HepG2 (cell line): Measurements from ENCODE around the gene ENTREP3. TPM values are rescaled to one million over a fixed set of nuclear protein-coding genes. Genes with fewer than 3 reads are reported as not detected.

Source experiments
- IRF2 ChIP-seq: IDR thresholded peaks from 2 replicates; pipeline ENCODE4 v1.6.1; 2018; ENCODE audit warnings: missing genetic modification reagents, missing compliant biosample characterization
- ISL2 ChIP-seq: sonication (generic); formaldehyde crosslinking; IDR thresholded peaks from 2 replicates; pipeline ENCODE4 v1.5.0; 2020; ENCODE audit warnings: missing genetic modification reagents
- KLF9 ChIP-seq: IDR thresholded peaks from 2 replicates; pipeline ENCODE4 v1.6.1; 2016; ENCODE audit warnings: low read depth
- MAZ ChIP-seq, 2 experiments: sonication (generic) in 1 of 2; formaldehyde crosslinking in 1 of 2; IDR thresholded peaks; 2 replicates each; pipeline versions ENCODE4 v1.5.0 to v1.6.1; 2012 to 2020; ENCODE audit warnings: low read depth in 2 of 2, mild to moderate bottlenecking in 2 of 2, borderline replicate concordance in 1 of 2, improper control_type of control experiment in 1 of 2, low read length in 1 of 2, missing genetic modification reagents in 1 of 2, moderate library complexity in 1 of 2
- MLX ChIP-seq: IDR thresholded peaks from 2 replicates; pipeline ENCODE4 v1.6.1; 2016
- MXD4 ChIP-seq: IDR thresholded peaks from 2 replicates; pipeline ENCODE4 v1.6.1; 2016; ENCODE audit warnings: mild to moderate bottlenecking, missing biosample characterization, missing genetic modification reagents
- SNRNP70 ChIP-seq: fragments of 200-400 bp; formaldehyde crosslinking; IDR thresholded peaks from 2 replicates; pipeline ENCODE4 v1.6.1; 2017; ENCODE audit warnings: mild to moderate bottlenecking, low read depth, low read length, moderate library complexity
- ZHX1 ChIP-seq: sonication (generic); formaldehyde crosslinking; IDR thresholded peaks from 2 replicates; pipeline ENCODE4 v1.8.1; 2022; ENCODE audit warnings: low read depth, mild to moderate bottlenecking, missing genetic modification reagents
- ZNF101 ChIP-seq: sonication (generic); formaldehyde crosslinking; IDR thresholded peaks from 2 replicates; pipeline ENCODE4 v1.4.0; 2020; ENCODE audit warnings: mild to moderate bottlenecking, low read depth, missing genetic modification reagents, borderline replicate concordance
- ZNF12 ChIP-seq: sonication (generic); formaldehyde crosslinking; IDR thresholded peaks from 2 replicates; pipeline ENCODE4 v1.5.0; 2020; ENCODE audit warnings: missing genetic modification reagents
- ZNF260 ChIP-seq: sonication (generic); formaldehyde crosslinking; IDR thresholded peaks from 2 replicates; pipeline ENCODE4 v1.4.0; 2020; ENCODE audit warnings: missing genetic modification reagents, low read depth, mild to moderate bottlenecking, borderline replicate concordance
- ZNF503 ChIP-seq: sonication (generic); formaldehyde crosslinking; IDR thresholded peaks from 2 replicates; pipeline ENCODE4 v1.4.0; 2020; ENCODE audit warnings: missing genetic modification reagents
- ZNF7 ChIP-seq: IDR thresholded peaks from 2 replicates; pipeline ENCODE4 v1.6.1; 2016; ENCODE audit warnings: missing biosample characterization, missing genetic modification reagents
- ZNF709 ChIP-seq: sonication (generic); formaldehyde crosslinking; IDR thresholded peaks from 2 replicates; pipeline ENCODE4 v1.5.0; 2020; ENCODE audit warnings: mild to moderate bottlenecking, missing genetic modification reagents
- polyA plus RNA-seq, 8 experiments: library from polyadenylated mRNA; depleted of rRNA in 3 of 8; stranded (reverse) in 7 of 8; unstranded in 1 of 8; fragments of >200 nt; fragmentation: Illumina TruSeq in 4 of 8; extraction: Trizol in 4 of 8; gene quantifications; 2 replicates each; pipeline versions ENCODE4 v1.2.1 to v1.2.3, GENCODE V29; 2011 to 2016; ENCODE audit warnings: low read depth in 4 of 8, missing spikeins in 1 of 8, mixed read lengths in 1 of 8; ENCODE audit not compliant: insufficient read depth in 1 of 8
- total RNA-seq, 5 experiments: library from RNA; depleted of rRNA; stranded (reverse); fragments of >200 nt; fragmentation: Illumina TruSeq; extraction: Trizol; gene quantifications; 2 replicates each; pipeline ENCODE4 v1.2.3, GENCODE V29; 2016; ENCODE audit warnings: low read depth in 1 of 5
- TF ChIP-seq, protein P1 (sequence below): sonication (generic); formaldehyde crosslinking; IDR thresholded peaks from 2 replicates; pipeline ENCODE4 v1.5.0; 2020; ENCODE audit warnings: mild to moderate bottlenecking, missing genetic modification reagents, borderline replicate concordance

The ENTREP3 gene
- total and polyA plus RNA-seq, 2 of the 13 experiments (the other 11 are each of a cell fraction or from before 2014, with no cell fraction given) = 4.1 to 9.9 TPM

- TF ChIP-seq, protein P1, sequence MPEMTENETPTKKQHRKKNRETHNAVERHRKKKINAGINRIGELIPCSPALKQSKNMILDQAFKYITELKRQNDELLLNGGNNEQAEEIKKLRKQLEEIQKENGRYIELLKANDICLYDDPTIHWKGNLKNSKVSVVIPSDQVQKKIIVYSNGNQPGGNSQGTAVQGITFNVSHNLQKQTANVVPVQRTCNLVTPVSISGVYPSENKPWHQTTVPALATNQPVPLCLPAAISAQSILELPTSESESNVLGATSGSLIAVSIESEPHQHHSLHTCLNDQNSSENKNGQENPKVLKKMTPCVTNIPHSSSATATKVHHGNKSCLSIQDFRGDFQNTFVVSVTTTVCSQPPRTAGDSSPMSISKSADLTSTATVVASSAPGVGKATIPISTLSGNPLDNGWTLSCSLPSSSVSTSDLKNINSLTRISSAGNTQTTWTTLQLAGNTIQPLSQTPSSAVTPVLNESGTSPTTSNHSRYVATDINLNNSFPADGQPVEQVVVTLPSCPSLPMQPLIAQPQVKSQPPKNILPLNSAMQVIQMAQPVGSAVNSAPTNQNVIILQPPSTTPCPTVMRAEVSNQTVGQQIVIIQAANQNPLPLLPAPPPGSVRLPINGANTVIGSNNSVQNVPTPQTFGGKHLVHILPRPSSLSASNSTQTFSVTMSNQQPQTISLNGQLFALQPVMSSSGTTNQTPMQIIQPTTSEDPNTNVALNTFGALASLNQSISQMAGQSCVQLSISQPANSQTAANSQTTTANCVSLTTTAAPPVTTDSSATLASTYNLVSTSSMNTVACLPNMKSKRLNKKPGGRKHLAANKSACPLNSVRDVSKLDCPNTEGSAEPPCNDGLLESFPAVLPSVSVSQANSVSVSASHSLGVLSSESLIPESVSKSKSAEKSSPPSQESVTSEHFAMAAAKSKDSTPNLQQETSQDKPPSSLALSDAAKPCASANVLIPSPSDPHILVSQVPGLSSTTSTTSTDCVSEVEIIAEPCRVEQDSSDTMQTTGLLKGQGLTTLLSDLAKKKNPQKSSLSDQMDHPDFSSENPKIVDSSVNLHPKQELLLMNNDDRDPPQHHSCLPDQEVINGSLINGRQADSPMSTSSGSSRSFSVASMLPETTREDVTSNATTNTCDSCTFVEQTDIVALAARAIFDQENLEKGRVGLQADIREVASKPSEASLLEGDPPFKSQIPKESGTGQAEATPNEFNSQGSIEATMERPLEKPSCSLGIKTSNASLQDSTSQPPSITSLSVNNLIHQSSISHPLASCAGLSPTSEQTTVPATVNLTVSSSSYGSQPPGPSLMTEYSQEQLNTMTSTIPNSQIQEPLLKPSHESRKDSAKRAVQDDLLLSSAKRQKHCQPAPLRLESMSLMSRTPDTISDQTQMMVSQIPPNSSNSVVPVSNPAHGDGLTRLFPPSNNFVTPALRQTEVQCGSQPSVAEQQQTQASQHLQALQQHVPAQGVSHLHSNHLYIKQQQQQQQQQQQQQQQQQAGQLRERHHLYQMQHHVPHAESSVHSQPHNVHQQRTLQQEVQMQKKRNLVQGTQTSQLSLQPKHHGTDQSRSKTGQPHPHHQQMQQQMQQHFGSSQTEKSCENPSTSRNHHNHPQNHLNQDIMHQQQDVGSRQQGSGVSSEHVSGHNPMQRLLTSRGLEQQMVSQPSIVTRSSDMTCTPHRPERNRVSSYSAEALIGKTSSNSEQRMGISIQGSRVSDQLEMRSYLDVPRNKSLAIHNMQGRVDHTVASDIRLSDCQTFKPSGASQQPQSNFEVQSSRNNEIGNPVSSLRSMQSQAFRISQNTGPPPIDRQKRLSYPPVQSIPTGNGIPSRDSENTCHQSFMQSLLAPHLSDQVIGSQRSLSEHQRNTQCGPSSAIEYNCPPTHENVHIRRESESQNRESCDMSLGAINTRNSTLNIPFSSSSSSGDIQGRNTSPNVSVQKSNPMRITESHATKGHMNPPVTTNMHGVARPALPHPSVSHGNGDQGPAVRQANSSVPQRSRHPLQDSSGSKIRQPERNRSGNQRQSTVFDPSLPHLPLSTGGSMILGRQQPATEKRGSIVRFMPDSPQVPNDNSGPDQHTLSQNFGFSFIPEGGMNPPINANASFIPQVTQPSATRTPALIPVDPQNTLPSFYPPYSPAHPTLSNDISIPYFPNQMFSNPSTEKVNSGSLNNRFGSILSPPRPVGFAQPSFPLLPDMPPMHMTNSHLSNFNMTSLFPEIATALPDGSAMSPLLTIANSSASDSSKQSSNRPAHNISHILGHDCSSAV (CRISPR knock-in tag) = no peak
- no peak; the same call in 1 of the 2 replicates for TF ChIP-seq IRF2 (CRISPR knock-in tag)
- TF ChIP-seq ZNF709 (CRISPR knock-in tag) = no peak
- no peak for TF ChIP-seq ZNF7 (CRISPR knock-in tag)
- TF ChIP-seq MAZ (IDR thresholded peaks at IDR 0.05; ENCODE audit: borderline replicate concordance, low read depth, low read length) = 0 out of 2 replicates have a peak, but pooled peaks have one; percentile 31
- TF ChIP-seq MAZ (CRISPR knock-in tag; IDR thresholded peaks at IDR 0.05; ENCODE audit: low read depth) = no peak; the same call in none of the 2 replicates
- no peak for TF ChIP-seq KLF9 (CRISPR knock-in tag)
- TF ChIP-seq MLX (CRISPR knock-in tag) = no peak
- TF ChIP-seq ZNF260 (CRISPR knock-in tag) = no peak
- no peak for TF ChIP-seq ZNF101 (CRISPR knock-in tag)
- TF ChIP-seq ISL2 = no peak; the same call in 1 of the 2 replicates
- peak; percentile 49 for TF ChIP-seq MXD4
- TF ChIP-seq ZNF12 = no peak
- TF ChIP-seq ZNF503 = no peak
- TF ChIP-seq ZHX1 (CRISPR knock-in tag) = no peak
- no peak for TF ChIP-seq SNRNP70
These were observed 46.6 kb downstream of the ENTREP3 start, which contains the start of gene MTX1 (continued) for GRCh38 chr1:155208541-155209311.
